ENCODE data around the gene GAS7. TPM values are rescaled to one million over a fixed set of nuclear protein-coding genes. Genes with fewer than 3 reads are reported as not detected.

Gene GAS7
- total and polyA plus RNA-seq, 10 of the 15 experiments (the other 5 are each of a cell fraction or from before 2014, with no cell fraction given) = 2.3 to 53.4 (median 24.0) TPM

DNA sequence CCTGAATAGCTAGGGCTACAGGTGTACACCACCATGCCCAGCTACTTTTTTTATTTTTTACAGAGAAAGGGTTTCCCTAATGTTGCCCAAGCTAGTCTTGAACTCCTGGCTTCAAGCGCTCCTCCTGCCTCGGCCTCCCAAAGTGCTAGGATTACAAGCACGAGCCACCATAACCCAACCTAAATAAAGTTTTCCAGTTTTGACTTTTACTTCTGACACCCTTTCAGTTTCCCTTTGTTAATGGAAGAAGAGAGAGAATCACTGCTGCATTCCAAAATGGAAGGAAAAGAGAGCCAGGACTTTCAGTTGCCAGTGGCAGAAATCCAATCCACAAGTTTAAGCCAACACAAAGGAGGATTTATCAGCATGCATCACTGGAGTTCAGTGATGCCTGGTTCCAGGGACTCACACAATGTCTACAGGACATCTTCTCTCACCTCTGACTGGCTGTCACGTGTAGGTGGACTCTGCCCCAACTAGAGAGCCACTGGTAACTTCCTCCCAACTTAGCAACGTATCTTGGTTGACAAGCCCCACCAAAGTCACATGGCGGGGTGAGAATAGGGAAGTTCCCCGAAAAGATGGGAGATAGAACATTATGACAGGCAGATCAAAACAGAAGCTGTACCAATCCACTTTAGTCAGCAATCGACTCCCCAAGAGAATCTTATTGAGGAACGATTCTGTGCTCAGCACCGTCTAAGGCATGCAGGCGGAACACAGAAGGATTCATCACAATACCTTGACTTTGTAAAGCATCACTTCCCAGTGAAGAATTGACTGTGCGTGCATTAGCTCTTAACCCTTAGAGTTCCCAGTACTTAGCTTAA lies 46.5 kb downstream of the GAS7 start (continued):
- TF ChIP-seq, protein P1, sequence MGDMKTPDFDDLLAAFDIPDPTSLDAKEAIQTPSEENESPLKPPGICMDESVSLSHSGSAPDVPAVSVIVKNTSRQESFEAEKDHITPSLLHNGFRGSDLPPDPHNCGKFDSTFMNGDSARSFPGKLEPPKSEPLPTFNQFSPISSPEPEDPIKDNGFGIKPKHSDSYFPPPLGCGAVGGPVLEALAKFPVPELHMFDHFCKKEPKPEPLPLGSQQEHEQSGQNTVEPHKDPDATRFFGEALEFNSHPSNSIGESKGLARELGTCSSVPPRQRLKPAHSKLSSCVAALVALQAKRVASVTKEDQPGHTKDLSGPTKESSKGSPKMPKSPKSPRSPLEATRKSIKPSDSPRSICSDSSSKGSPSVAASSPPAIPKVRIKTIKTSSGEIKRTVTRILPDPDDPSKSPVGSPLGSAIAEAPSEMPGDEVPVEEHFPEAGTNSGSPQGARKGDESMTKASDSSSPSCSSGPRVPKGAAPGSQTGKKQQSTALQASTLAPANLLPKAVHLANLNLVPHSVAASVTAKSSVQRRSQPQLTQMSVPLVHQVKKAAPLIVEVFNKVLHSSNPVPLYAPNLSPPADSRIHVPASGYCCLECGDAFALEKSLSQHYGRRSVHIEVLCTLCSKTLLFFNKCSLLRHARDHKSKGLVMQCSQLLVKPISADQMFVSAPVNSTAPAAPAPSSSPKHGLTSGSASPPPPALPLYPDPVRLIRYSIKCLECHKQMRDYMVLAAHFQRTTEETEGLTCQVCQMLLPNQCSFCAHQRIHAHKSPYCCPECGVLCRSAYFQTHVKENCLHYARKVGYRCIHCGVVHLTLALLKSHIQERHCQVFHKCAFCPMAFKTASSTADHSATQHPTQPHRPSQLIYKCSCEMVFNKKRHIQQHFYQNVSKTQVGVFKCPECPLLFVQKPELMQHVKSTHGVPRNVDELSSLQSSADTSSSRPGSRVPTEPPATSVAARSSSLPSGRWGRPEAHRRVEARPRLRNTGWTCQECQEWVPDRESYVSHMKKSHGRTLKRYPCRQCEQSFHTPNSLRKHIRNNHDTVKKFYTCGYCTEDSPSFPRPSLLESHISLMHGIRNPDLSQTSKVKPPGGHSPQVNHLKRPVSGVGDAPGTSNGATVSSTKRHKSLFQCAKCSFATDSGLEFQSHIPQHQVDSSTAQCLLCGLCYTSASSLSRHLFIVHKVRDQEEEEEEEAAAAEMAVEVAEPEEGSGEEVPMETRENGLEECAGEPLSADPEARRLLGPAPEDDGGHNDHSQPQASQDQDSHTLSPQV (IDR thresholded peaks at IDR 0.05) = no peak
- TF ChIP-seq GATAD2B (conservative IDR thresholded peaks at IDR 0.05; ENCODE audit: low read depth) = no peak
- TF ChIP-seq, protein P2, sequence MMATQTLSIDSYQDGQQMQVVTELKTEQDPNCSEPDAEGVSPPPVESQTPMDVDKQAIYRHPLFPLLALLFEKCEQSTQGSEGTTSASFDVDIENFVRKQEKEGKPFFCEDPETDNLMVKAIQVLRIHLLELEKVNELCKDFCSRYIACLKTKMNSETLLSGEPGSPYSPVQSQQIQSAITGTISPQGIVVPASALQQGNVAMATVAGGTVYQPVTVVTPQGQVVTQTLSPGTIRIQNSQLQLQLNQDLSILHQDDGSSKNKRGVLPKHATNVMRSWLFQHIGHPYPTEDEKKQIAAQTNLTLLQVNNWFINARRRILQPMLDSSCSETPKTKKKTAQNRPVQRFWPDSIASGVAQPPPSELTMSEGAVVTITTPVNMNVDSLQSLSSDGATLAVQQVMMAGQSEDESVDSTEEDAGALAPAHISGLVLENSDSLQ (IDR thresholded peaks at IDR 0.05) = peak; percentile 51; the same call in 1 of the 2 replicates
- TF ChIP-seq POLR2AphosphoS2 (IDR thresholded peaks at IDR 0.05; ENCODE audit: low read depth, low read length) = no peak
- TF ChIP-seq SRF (IDR thresholded peaks at IDR 0.05; ENCODE audit: low read depth in 2 of 2, low read length in 2 of 2) = 0 out of 4 replicates have a peak, but pooled peaks of 1 of the 2 experiments have one; percentile 37
- no peak for TF ChIP-seq STAT1 (conservative IDR thresholded peaks at IDR 0.05)
- TF ChIP-seq SMAD5 (IDR thresholded peaks at IDR 0.05; ENCODE audit: low read depth) = no peak
- no peak for TF ChIP-seq RUNX3 (IDR thresholded peaks at IDR 0.05; ENCODE audit: low read length)
- TF ChIP-seq, protein P3, sequence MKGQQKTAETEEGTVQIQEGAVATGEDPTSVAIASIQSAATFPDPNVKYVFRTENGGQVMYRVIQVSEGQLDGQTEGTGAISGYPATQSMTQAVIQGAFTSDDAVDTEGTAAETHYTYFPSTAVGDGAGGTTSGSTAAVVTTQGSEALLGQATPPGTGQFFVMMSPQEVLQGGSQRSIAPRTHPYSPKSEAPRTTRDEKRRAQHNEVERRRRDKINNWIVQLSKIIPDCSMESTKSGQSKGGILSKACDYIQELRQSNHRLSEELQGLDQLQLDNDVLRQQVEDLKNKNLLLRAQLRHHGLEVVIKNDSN (IDR thresholded peaks at IDR 0.05; ENCODE audit: borderline replicate concordance, extremely low read length, insufficient read depth, low read depth, low read length) = peak; percentile 14
- no peak for TF ChIP-seq POLR2AphosphoS5 (IDR thresholded peaks at IDR 0.05; ENCODE audit: low read length)
- TF ChIP-seq NR2C1 (IDR thresholded peaks at IDR 0.05) = no peak
